ENCODE measurements around the gene SH2D4B.
"Not testable (repeated sequence)": the region's sequence is repeated elsewhere in the genome, so short reads cannot be mapped to it uniquely, and the experiment has no call there.

The SH2D4B gene

DNA sequence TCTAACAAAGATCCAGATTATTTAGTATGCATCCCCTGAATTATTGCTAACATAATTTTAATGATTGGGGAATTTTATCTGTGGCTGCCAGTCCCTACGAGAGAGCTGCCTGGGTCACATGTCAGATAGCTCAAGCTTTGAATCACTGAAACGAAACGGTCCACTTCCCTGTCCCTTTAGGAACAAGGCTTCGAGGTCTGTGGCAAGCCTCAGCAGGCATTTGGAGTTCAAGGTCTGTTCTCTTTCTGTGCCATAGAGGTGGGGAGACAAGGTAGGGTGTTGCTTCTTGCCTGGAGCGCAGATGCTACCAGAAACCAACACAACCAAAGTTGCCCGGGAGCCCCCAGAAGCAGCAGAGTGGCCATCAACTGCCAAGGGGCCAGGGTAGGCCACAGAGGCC is 13.9 kb upstream of the SH2D4B start:
- peak in 1 of 56 donors; percentile 17 for DNase-seq

DNA sequence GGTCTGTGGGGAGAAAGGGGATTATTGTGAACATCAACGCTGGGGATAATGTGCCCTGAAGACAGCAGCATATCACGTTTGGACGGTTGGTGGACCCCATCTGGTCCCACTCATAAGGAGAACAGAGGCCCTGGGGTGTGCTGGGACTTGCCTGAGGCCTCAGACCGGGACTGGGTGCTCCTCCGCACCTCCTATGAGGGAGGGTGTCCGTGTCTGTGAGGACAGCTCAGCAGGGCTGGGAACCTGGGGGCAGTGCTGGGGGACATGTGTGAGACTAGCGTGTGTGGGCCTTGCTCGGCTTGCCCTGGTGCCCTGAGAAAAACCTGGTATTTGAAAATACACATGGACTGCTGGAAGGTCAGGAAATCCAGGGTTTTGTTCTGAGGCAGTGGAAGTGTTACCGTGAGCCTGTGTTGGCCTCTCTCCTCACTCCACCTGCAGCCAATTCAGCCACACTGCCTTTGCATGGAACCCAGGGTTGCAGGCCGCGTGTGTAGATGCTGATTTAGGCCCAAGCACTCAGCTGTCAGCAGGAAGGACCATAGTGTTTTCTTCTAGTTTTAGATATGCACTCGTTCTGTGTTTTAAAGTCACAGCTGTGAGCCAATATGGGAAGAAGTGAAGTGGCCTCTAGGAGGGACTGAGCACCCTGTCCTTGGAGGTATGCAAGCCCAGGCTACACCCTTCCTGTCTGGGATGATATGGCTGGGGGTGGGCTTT is 13.4 kb upstream of the SH2D4B start:
- no peak for DNase-seq

DNA sequence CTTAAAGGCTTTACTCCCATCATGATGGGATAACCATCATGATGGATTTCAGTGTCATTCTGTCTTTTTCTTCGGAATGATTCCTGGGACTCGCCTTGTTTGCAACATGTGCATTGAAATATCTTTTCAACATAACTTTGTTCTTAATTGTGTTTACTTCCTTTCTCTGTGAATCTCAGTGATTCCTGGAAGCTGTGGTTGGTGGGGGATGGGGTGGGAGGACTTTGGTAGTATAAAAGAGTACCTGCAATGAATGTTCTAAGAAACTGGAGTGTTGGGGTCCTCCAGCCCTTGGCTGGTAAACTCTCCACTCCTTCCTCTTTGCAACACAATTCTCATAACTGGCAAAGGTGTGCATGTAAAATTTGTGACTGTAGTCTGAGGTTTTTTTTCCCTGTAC is 11.5 kb upstream of the SH2D4B start:
- no peak for DNase-seq

DNA sequence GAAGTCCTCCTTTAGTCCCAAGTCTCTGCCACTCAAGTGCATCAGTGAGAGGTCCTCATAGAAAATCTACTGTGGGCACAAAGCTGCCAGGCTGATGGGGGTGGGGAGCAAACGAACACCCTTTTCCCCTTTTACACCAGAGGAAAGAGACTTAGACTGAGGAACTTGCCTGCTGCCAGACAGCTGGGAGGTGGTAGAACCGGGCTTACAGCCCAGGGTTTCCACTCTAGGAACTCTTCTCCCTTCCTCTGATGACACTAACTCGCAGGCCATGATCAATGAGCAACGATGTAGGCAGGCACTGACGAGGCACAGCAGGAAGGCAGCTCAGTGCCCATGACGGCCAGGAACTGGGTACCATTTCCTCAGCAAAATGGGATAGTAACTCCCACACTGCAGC is 11.0 kb upstream of the SH2D4B start:
- DNase-seq = peak in 7 of 56 donors; percentile 15 to 54 (median 31)

DNA sequence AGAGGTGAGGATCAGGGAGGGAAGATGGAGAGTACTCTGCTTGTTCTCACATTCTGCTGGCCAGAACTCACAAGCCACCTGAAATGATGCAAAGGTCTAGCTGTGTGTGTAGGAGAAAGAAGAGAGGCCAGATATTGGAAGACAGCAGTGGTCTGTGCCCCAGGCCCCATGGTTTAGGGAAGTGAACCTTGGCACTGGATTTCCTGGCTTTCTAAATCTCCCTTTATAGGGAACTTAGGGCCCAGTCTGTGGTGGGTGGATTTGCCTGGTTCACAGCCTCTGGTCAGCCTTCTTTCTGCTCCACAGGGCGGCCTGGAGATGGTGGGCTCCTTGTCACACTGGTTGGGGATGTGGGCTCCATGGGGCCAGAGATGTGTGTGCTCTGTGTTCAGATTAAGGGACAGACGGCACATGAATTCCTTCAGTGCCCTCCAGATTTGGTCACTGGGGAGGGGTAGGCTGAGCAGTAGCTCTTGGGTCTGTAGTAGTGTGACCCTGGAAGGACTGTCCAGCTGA is 9.5 kb upstream of the SH2D4B start:
- DNase-seq = peak in 1 of 56 donors; percentile 38

DNA sequence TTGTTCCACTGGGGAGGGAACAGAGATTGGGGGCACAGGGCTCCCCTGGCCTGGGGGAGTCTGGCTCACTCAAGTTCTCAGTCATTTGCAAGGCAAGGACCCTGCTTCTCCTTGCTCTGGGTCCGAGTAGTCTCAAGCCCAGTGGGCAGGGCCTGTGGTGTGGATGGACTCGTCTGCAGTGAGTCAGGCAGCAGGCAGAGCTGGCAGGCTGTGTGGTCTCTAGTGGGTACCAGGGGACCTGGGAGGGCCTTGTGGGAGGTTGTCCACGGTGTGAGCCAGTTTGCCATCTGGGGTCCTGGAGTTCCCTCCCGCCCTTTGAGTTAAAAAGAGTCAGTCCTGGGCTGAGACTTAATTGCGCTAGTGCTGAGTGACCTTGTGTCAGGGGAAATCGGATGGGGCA is 8.8 kb upstream of the SH2D4B start:
- DNase-seq = no peak

DNA sequence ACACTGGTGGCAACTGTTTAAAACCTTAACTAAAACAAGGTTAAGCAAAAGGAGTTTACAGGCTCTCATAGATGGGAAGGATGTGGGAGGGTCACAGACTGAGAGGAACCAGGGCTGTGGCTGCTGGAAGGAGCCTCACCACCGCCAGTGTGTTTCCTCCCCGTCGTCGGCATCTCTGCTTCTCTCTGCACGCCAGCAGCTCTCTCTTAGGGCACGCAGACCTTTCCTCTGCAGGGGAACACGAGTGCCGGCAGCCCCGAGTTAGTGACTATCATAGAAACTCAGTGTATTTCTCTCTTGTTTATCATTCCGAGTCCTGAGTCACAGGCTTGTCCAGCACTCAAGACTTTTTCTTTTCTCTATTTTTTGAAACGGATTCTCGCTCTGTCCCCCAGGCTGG is 8.1 kb upstream of the SH2D4B start:
- peak in 6 of 56 donors; percentile 12 to 50 (median 24) for DNase-seq

DNA sequence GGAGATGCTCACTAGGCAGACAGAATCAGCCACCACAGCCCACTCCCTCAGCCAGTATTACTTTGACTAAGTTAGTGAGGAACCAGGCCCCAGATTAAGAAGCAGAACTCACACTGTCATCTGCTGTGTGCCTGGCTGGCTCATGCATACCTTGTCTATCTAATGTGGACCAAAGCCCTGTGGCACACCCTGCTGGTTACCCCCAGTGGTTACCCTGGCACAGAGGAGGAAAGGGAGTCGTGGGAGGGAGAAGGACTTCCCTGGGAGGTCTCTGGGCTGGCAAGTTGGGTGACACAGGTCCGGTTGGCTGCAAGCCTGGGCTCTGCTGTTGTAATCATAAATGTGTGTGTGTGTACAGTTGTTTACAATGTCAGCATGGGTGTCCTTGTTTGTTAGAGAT is 7.5 kb upstream of the SH2D4B start:
- peak in 17 of 56 donors; percentile 17 to 53 (median 30) for DNase-seq

DNA sequence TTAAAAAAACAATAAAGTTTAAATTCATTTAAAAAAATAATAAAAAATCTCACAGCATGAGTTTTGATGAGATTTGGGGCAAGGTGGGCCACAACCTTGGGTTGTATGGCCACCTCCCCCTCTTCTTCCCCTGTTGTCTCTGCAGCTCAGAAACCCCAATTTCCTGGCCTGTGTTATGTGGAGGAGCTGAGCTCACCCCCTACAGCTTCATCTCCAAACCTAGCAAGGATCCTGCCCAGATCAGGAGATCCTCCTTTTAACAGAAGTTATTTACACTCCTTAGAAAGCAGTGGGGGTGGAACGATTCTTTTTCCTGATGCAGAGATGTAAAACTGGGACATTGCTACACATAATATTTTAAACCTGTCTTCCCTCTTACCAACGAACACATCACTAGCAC is 6.9 kb upstream of the SH2D4B start:
- no peak for DNase-seq

DNA sequence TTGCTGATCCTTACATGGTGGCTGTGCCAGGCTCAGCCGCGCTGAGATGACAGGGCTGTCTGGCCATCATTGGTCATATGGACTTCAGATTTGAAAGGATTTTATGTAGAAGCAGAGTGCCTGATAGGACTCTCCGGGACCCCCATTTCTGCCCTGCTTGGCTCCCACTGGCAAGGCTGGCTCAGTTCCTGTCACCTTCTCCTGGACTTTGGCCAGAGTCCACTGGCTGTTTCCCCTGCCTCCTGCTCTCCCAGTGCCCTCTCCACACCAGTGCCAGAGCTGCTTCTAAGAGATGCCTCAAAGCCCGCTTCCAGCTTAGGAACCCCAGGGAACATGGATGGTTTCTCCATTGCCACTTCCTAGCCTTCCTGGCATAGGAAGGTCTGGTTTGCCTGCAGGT is 5.1 kb upstream of the SH2D4B start:
- DNase-seq = no peak

DNA sequence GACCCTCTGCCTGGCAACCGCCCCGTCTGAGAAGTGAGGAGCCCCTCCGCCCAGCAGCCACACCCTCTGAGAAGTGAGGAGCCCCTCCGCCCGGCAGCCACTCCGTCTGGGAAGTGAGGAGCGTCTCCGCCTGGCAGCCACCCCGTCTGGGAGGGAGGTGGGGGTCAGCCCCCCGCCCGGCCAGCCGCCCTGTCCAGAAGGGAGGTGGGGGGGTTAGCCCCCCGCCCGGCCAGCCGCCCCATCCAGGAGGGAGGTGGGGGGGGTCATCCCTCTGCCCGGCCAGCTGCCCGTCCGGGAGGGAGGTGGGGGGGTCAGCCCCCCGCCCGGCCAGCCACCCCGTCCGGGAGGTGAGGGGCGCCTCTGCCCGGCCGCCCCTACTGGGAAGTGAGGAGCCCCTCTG is 3.6 kb upstream of the SH2D4B start:
- DNase-seq = not testable (repeated sequence)

DNA sequence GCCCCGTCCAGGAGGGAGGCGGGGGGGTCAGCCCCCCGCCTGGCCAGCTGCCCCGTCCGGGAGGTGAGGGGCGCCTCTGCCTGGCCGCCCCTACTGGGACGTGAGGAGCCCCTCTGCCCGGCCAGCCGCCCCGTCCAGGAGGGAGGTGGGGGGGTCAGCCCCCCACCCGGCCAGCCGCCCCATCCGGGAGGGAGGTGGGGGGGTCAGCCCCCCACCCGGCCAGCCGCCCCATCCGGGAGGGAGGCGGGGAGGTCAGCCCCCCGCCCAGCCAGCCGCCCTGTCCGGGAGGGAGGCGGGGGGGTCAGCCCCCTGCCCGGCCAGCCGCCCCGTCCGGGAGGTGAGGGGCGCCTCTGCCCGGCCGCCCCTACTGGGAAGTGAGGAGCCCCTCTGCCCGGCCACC is 3.1 kb upstream of the SH2D4B start:
- DNase-seq = not testable (repeated sequence)

DNA sequence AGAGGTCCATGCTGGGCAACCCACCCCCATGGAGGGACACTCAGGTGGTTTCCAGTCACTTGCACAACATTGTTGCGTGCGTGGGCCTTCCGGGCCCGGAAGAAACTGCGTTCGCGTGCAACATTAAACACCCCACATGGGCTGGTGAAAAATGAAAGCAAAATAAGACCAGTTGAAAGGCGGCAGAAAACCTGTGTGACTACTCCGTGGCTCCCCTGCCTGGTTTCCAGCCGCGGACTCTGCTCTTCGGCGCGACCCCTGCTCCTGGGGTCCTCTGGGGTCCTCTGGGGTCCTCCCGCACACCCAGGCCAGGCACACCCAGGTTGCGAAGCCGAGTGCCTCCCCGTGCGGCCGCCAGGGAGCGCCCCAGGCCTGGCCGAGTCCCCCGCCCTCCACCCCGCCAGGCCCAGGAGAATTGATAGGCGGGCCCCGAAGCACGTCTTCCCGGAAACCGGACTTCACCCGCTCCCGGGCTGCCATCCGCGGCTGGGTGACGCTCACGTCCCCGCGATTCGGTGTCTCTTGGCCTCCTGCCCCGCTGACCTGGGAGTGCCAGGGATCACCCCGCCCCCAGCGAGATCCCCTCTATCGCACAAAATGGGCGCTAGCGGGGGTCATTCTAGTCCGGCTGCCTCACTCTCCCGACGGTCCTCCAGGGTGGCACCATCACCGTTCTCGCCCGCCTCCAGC is 1.9 kb upstream of the SH2D4B start:
- peak in 6 of 56 donors; percentile 16 to 49 (median 36) for DNase-seq

DNA sequence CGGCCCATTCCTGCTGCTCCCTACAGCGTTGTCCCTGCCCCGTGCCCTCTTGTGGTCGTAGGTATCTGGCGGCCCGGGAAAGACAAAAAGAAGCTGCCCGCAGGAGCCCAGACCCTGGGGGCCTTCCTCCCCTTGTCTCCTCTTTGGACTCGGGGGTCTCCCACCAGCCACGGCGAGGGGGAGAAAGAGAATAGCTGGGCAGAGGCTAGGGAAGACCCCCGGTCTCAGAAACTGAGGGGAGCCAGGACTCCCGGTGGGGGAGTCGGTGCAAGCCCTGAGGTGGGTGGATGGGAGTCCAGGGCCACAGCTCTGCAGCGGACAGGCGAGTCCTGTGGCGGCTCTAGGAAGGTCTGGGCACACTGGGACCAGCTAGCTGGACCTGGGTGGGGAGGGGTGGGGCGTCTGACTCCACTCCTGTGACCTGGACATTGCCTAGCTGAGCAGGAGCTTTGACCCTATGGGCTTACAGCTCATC is 1.3 kb upstream of the SH2D4B start:
- DNase-seq = no peak

DNA sequence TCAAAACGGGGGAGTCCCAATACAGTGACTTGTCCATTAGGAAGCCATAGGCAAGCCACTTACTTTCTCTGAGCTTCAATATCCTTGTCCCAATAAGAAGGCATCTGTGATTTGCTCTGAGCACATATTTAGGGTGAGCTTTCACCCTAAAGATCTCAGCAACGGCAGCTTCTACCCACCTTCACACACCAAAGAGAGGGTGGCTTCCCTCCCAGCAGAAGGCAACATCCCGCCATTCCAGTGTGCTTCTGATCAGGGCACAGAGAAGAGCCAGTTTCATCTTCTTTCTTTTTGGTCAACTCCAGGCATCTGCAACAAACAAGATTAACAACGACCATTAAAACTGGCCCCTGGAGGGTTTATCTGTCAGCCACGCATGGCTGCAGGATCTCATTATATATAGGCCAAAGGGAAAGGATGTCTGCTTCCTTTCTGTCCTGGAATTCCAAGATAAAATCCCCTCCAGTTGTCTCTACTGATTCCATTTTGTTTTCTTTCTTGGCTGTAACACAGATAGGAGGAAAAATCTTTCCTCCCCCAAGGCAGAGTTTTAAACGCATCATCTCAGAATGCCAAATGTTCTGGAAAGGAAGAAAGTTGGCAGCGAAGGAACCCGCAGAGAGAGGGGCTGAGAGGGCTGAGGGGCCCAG is 491 bp upstream of the SH2D4B start:
- no peak for DNase-seq

DNA sequence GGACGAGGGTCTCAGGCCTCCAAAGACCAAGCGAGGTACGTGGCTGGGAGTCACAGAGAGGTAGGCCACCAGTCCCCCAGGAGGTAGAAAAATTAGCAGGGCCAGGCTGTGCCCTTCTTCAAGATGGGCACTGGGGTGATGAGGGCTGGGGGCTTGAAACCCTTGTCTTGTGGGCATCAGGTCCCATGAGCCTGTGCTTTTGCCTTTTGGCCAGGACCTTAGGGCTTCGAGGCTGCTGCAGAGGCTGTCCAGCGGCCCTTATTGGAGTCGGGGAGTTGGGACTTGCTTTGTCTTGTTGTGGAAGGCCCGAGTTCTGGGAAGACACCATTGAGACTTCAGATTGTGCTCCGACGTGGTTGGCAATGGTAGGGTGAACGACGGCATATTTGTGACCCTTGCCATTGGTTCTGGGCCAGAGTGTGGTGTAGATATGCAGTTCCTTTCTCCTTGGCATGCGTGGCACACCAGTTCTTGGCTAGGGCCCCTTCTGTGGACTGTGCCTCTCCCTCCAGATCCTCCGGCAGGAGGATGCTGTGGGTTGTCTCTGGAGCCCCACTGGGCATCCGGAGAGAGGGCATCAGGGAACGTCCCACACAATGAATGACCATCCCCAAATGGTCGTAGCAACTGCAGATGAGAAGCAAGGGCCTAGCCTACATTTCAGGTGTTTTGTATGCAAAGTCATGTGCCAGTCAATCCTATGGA is 931 bp downstream of the SH2D4B start:
- no peak for DNase-seq

DNA sequence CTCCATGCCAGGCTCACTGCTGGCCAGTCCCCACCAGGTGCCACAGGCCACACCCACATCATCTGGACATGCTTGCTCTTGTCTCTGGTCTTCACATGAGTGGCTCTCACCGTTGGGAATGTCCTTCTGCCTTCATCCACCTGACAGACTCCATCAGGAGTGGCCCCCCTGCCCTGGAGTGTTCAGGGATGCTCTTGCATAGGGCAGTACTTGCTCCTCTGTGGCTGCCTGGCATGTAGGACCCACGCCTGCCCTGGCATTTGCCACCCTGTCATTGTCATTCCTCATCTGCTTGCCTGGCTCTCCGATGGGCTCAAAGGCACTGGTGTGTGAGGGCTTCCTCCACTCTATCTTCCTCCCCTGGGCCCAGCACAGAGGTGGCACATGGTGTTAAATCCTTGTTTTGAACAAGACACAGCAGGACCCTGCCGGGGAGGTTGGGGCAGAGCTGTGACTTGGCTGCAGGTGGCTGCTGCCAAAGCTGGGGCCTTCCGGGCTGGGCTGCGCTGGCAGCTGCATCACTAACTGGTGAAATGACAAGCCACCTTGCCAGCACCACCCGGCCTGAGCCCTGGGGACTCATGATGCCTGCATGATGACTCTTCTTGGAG is 1.8 kb downstream of the SH2D4B start:
- DNase-seq = no peak

DNA sequence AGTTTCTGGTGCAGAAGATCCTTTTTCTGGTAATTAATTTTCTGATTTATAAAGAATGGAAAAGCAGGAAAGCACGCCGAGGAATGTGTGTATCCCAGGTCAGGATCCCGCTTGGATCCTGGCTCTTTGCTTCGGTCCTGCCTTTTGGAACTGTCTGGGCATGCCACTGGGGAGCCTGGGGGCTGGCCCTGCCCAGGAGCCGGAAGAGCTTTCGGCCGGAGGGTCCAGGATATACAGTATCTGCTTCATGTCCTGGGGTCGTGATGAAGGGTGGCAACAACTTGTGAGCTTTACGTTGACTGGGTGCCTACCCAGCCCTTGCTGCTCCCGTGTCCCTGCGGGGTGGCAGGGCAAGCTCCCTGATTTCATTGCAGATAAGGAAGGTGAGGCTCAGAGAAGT is 2.4 kb downstream of the SH2D4B start:
- DNase-seq = no peak

DNA sequence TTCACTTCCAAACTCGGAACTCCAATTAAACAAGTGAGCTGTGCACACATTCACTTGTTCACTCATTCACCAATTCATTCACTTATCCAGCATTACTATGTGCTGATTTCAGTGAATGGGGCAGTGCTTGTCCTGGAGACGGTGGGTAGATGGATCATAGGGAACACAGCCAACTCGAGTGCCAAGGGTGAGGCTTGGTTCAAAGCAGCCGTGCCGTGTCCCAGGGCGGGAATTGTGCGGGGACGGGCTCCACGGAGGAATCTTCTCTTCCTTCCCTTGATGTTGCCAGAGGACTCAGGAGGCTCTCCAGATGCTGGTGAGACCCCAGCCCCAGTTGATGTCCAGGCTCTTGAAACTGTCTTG is 2.9 kb downstream of the SH2D4B start:
- no peak for DNase-seq

DNA sequence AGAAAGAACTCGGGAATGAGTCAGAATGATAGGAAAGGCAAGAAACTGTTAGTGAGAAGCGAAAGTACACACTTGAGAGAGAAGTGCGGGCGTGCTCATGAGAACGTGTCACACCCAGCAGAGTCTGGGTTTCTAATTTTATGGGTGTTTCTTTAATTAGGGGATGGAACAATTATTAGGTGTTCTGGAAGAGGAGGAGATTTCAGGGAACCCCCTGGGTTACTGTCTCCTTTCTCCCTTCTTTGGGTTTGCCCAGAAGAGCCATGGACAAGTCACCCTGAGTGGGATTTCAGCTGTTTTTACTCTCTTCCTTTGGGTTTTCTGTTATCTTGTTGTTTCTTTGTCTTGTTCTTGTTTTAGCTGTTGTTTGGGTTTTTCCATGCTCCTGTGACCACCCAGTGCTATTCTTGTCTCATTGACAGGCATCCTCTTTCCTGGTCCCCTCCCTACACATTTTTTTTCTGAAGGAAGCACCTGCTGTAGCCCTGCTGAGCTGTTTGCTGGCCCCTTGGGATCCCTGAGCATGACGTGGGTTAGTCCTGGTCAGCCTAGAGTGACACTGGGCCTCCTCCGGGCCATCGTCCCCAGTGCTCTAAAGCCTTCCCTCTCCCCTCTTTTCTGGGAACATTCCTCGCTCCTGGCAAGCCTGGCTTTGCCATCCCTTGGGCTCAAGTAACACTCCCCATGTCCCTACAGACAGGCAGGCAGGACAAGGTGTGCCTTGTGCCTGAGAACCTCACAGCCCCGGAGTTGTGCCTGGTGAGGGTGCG is 3.5 kb downstream of the SH2D4B start:
- no peak for DNase-seq

Data from amygdala (tissue), 56 donors.